Measurements from ENCODE around the gene NAPB.

NAPB gene

DNA sequence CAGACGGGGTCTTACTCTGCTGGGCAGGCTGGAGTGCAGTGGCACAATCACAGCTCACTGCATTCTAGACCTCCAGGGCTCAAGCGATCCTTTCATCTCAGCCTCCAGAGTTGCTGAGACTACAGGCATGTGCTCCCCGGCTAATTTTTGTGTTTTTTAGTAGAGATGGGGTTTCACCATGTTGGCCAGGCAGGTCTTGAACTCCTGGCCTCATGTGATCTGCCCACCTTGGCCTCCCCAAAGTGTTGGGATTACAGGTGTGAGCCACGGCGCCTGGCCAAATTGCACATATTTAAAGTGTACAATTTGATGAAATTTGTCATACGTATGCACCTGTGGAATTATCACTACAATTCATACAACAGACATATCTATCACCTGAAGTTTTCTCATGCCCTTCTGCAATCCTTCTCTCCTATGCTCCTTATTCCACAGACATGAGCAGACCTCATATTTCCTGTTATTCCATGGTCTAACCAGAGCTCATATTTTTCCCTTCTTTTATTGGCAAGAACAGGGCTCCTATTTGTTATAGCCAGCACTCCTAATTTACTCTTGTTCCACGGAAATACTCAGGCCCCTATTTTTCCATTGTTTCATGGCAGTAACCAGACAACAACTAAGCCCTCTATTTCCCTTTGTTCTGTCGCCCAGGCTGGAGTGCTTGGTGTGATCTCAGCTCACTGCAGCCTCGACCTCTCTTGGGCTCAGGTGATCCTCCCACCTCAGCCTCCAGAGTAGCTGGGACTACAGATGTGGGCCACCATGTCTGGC, 16.0 kb upstream of the NAPB start:
- no peak for DNase-seq

GRCh38 chr20:23436681-23437080, 15.4 kb upstream of the NAPB start:
- DNase-seq, result no peak

GRCh38 chr20:23435626-23436539, 14.6 kb upstream of the NAPB start:
- DNase-seq, result no peak

DNA sequence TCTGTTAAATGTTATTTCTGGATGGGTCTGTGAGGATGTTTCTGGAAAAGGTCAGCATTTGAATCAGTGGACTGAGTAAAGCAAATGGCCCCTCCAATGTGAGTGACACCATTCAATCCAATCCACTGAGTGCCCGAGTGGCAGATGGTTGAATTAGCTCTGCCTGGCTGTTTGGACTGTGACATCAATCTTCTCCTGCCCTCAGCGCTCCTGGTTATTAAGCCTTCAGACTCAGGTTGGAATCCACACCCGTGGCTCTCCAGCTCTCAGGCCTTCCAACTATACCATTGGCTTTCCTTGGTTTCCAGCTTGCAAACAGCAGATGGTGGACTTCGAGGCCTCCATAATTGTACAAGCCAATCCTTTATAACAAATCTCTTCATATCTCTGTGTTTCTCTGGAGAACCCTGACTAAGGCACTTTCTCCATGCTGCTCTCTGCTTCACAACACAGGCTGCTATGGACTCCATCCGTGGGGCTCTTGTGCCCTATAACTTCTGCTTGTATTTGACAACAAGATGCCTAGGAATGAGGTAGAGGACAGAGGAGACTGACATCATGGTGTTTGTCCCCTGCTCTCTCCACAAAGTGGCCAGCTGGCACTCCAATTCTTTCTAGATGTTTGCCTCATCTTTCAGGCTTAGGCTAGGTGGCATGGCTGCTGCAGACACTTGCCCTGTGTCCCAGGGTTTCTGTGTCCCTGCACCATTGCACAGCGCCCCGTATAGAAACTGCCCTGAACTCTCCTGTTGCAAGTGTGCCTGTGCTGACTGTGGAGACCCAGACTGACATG, 13.4 kb upstream of the NAPB start:
- DNase-seq, result no peak

GRCh38 chr20:23433628-23434027, 12.3 kb upstream of the NAPB start:
- no peak for DNase-seq

- no peak for DNase-seq
Observed at GRCh38 chr20:23425129-23425528, 3.8 kb upstream of the NAPB start.

GRCh38 chr20:23419995-23420901, 1.0 kb downstream of the NAPB start:
- DNase-seq, result peak; percentile 53

- no peak for DNase-seq
Observed at GRCh38 chr20:23419657-23419994, 1.7 kb downstream of the NAPB start.

- no peak for DNase-seq
Observed at GRCh38 chr20:23417861-23418260, 3.4 kb downstream of the NAPB start.

- DNase-seq, result no peak
Observed at GRCh38 chr20:23415959-23416583, 5.2 kb downstream of the NAPB start.

DNA sequence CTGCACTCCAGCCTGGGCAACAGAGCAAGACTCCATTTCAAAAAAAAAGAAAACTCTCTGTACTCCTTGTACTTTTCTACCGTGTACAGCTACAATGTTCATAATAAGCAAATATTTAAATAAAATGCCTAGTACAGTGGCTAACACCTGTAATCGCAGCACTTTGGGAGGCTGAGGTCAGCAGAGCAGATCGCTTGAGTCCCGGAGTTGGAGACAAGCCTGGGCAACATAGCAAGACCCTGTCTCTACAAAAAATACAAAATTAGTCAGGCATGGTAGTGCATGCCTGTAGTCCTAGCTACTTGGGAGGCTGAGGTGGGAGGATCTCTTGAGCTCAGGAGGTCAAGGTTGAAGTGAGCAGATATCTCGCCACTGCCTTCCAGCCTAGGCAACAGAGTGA, 5.7 kb downstream of the NAPB start:
- no peak for DNase-seq

DNA sequence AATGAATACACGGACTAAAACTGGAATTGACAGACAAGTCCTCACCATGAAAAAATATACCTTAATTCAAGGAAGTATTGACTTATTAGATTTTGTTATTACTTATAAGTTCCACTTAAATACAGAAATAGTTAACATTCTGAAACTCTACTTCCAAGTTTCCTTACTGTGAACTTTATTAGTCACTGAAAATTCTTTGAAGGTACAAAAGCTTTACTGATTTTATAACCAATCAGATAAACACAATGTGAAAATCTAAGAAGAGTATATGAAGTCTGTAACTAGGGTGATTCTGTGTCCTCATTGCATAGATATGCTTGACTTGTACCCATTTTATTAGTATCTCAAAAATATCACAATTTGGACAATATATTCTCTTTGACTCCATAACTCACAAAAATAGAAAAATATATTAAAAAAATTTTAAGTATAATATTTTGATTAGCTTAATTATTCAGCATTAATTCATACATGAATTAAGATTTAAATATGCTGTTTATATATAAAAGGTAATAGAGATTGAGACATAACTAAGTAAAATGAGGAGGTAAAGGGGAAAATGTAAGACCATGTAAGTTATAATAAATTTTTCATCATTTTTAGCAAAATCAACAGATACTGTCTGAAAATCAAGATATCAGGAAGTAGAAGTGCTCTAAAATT, 6.6 kb downstream of the NAPB start:
- no peak for DNase-seq

DNA sequence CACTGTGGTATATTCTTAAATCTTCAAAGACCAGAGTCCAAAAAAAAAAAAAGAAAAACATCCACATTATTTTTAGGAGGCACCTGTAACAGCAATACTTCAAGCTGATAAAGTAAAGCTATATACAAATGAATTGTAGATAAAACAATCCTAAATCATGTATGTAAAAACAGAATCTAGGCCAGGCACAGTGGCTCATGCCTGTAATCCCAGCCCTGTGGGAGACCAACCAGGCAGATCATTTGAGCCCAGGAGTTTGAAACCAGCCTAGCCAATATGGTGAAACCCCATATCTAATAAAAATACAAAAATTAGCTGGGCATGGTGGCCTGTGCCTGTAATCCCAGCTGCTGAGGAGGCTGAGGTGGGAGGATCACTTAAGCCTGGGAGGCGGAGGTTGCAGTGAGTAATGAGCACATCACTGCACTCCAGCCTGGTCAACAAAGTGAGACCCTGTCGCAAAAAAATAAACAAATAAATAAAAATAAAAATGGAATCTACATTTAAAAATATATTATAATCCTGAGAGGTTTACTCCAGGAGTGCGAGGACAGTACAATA, 7.3 kb downstream of the NAPB start:
- no peak for DNase-seq

DNA sequence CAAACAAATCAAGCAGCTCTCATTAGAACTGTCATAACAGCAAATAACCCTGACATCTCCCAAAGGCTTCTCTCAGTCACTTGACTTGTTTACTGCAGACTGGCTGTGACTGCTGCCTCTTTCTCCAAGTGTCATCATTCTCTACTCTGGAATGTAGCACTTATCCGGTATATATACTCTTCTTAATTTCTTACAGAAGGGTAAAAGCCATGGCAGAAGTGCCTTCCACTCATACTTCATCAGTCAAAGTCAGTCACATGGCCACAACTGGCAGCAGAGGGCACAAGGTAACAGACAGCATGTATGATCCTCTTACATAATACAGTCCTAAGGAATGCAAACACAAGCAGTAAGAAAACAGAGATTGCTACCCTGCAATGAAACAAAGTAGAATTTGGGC, 9.3 kb downstream of the NAPB start:
- DNase-seq, result peak; percentile 10

DNA sequence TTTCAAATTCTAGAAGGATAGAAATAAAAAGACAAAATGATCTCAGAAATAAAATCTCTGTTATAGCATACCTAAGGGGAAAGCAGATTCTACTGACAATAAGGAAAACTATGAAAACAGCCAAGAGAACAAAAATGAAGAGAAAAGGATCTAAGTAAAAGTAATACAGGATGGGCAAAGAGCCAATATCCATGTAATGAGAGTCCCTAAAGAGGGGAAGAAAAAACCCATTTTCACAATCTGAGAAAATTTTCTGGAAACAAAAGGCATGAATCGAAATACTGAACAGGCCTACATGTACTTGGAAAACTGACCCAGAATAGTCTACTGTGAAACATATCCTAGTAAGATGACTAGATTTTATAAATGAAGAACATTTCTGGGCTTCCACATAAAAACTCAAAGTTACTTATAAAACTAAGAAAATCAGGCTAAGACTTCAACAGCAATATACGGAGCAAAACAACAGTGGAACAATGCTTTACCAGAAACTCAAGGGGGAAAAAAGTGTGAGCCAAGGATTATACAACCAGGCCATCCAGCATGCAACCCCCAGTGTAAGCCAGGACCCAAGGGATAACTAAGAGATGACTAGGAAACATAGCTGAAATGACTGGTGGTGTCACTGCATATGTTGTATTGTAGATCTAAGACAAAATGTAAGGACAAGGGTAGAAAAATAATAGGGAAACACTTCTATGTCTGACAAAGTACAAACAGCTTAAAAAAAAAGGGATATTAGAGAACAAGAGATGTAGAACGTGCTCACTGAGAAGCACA, 10.2 kb downstream of the NAPB start:
- peak; percentile 5 for DNase-seq

- no peak for DNase-seq
Observed at GRCh38 chr20:23409800-23410199, 11.5 kb downstream of the NAPB start.

GRCh38 chr20:23408957-23409356, 12.3 kb downstream of the NAPB start:
- no peak for DNase-seq

DNA sequence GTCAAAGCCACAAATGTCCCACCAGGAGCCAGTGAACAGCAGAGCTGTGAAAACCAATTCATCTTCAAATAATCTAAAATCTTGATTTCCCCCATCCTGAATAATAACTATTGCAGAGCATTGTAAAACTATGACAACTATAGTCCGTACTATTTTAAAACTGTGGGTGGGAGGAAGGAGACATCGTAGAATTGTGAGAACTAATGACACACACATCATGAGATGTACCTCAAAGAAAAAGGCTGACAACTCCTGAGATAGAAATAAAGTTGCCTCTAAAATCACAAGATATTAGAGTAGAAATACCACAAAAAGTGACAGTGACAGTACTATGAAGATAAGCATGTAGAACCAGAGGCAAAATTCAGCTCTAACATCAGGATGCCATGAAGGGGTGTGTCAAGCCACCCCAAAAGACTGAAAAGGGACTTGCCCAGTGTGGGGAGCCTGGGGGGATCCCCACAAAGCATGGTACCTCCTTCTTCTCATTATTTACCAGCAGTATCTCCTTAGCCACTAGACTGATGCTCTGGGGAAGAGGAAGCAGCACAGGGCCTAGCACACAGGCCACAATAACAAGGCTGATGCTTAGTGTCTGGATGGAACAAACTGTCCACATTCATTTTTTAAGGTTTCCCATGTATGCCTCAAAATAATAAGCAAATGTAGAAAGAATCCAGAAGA, 13.4 kb downstream of the NAPB start:
- DNase-seq, result no peak

GRCh38 chr20:23406880-23407279, 14.4 kb downstream of the NAPB start:
- no peak for DNase-seq
